HepG2 (cell line): Measurements from ENCODE around the gene TNP2. TPM values are rescaled to one million over a fixed set of nuclear protein-coding genes. Genes with fewer than 3 reads are reported as not detected.

Experiments
- AGO2 ChIP-seq: fragments of 200-400 bp; formaldehyde crosslinking; optimal IDR thresholded peaks from 2 replicates; pipeline ENCODE3; 2017; ENCODE audit warnings: mild to moderate bottlenecking, low read depth, low read length, moderate library complexity
- CC2D1A ChIP-seq: sonication (generic); formaldehyde crosslinking; IDR thresholded peaks from 2 replicates; pipeline ENCODE4 v1.8.1; 2023; ENCODE audit warnings: mild to moderate bottlenecking, missing genetic modification reagents
- ERF ChIP-seq: IDR thresholded peaks from 2 replicates; pipeline ENCODE4 v1.6.1; 2018; ENCODE audit warnings: missing biosample characterization, missing genetic modification reagents
- FOXA3 ChIP-seq: IDR thresholded peaks from 2 replicates; pipeline ENCODE4 v1.6.1; 2016; ENCODE audit warnings: missing genetic modification reagents, missing compliant biosample characterization
- HIVEP1 ChIP-seq: sonication (generic); formaldehyde crosslinking; IDR thresholded peaks from 2 replicates; pipeline ENCODE4 v1.4.0; 2020; ENCODE audit warnings: mild to moderate bottlenecking, missing genetic modification reagents
- HNRNPLL ChIP-seq: fragments of 200-400 bp; formaldehyde crosslinking; IDR thresholded peaks from 2 replicates; pipeline ENCODE4 v1.6.1; 2017; ENCODE audit warnings: mild to moderate bottlenecking, low read depth, low read length; ENCODE audit not compliant: poor library complexity, severe bottlenecking
- HOXA3 ChIP-seq: sonication (generic); formaldehyde crosslinking; IDR thresholded peaks from 2 replicates; pipeline ENCODE4 v1.5.0; 2020; ENCODE audit warnings: missing genetic modification reagents
- KDM5B ChIP-seq: sonication (generic); formaldehyde crosslinking; IDR thresholded peaks from 2 replicates; pipeline ENCODE4 v1.4.0; 2020; ENCODE audit warnings: missing genetic modification reagents, mild to moderate bottlenecking, borderline replicate concordance
- MXD3 ChIP-seq: IDR thresholded peaks from 2 replicates; pipeline ENCODE4 v1.6.1; 2016; ENCODE audit warnings: mild to moderate bottlenecking, missing biosample characterization, missing genetic modification reagents
- NR2F2 ChIP-seq: IDR thresholded peaks from 2 replicates; pipeline ENCODE4 v1.6.1; 2012; ENCODE audit warnings: low read depth, inconsistent platforms, borderline replicate concordance
- POLR2AphosphoS5 ChIP-seq: IDR thresholded peaks from 2 replicates; pipeline ENCODE4 v1.6.1; 2012; ENCODE audit warnings: low read depth, low read length
- POLR2G ChIP-seq: fragments of 200-400 bp; formaldehyde crosslinking; IDR thresholded peaks from 2 replicates; pipeline ENCODE4 v1.6.1; 2018; ENCODE audit warnings: mild to moderate bottlenecking, low read depth, low read length, moderate library complexity
- RBM22 ChIP-seq: fragments of 200-400 bp; formaldehyde crosslinking; optimal IDR thresholded peaks from 2 replicates; pipeline ENCODE3; 2017; ENCODE audit warnings: mild to moderate bottlenecking, low read length, moderate library complexity
- TOPORS ChIP-seq: sonication (generic); formaldehyde crosslinking; IDR thresholded peaks from 2 replicates; pipeline ENCODE4 v1.8.0; 2023; ENCODE audit warnings: mild to moderate bottlenecking, missing genetic modification reagents
- ZC3H13 ChIP-seq: sonication (generic); formaldehyde crosslinking; IDR thresholded peaks from 2 replicates; pipeline ENCODE4 v1.8.1; 2023; ENCODE audit warnings: mild to moderate bottlenecking, missing genetic modification reagents, moderate library complexity
- ZMYM3 ChIP-seq: sonication (generic); formaldehyde crosslinking; IDR thresholded peaks from 2 replicates; pipeline ENCODE4 v1.5.1; 2020; ENCODE audit warnings: mild to moderate bottlenecking, missing genetic modification reagents
- ZNF331 ChIP-seq: sonication (generic); formaldehyde crosslinking; IDR thresholded peaks from 2 replicates; pipeline ENCODE4 v1.4.0; 2020; ENCODE audit warnings: missing genetic modification reagents
- ZNF567 ChIP-seq: sonication (generic); formaldehyde crosslinking; IDR thresholded peaks from 2 replicates; pipeline ENCODE4 v1.8.1; 2023; ENCODE audit warnings: mild to moderate bottlenecking, missing genetic modification reagents, borderline replicate concordance
- ZNF782 ChIP-seq: sonication (generic); formaldehyde crosslinking; IDR thresholded peaks from 2 replicates; pipeline ENCODE4 v1.4.0; 2020; ENCODE audit warnings: missing genetic modification reagents, mild to moderate bottlenecking, borderline replicate concordance
- polyA plus RNA-seq, 8 experiments: library from polyadenylated mRNA; depleted of rRNA in 3 of 8; stranded (reverse) in 7 of 8; unstranded in 1 of 8; fragments of >200 nt; fragmentation: Illumina TruSeq in 4 of 8; extraction: Trizol in 4 of 8; gene quantifications; 2 replicates each; pipeline versions ENCODE4 v1.2.1 to v1.2.3, GENCODE V29; 2011 to 2016; ENCODE audit warnings: low read depth in 4 of 8, missing spikeins in 1 of 8, mixed read lengths in 1 of 8; ENCODE audit not compliant: insufficient read depth in 1 of 8
- total RNA-seq, 5 experiments: library from RNA; depleted of rRNA; stranded (reverse); fragments of >200 nt; fragmentation: Illumina TruSeq; extraction: Trizol; gene quantifications; 2 replicates each; pipeline ENCODE4 v1.2.3, GENCODE V29; 2016; ENCODE audit warnings: low read depth in 1 of 5
- TF ChIP-seq, protein P1 (sequence below): sonication (generic); formaldehyde crosslinking; IDR thresholded peaks from 2 replicates; pipeline ENCODE4 v1.4.0; 2020; ENCODE audit warnings: mild to moderate bottlenecking, missing genetic modification reagents
- TF ChIP-seq, protein P2 (sequence below): sonication (generic); formaldehyde crosslinking; IDR thresholded peaks from 2 replicates; pipeline ENCODE4 v1.5.1; 2020; ENCODE audit warnings: mild to moderate bottlenecking, missing genetic modification reagents, moderate library complexity
- TF ChIP-seq, protein P3 (sequence below): sonication (generic); formaldehyde crosslinking; IDR thresholded peaks from 2 replicates; pipeline ENCODE4 v1.4.0; 2020; ENCODE audit warnings: mild to moderate bottlenecking, missing genetic modification reagents

The TNP2 gene
- total and polyA plus RNA-seq, 2 of the 13 experiments (the other 11 are each of a cell fraction or from before 2014, with no cell fraction given) = not detected

GRCh38 chr16:11251525-11252481, 17.3 kb downstream of the TNP2 start (continued):
- 0 out of 2 replicates have a peak, but pooled peaks have one; percentile 7 for TF ChIP-seq ERF (CRISPR knock-in tag)
- peak; percentile 48; the same call in 1 of the 2 replicates for TF ChIP-seq HOXA3 (CRISPR knock-in tag)
- TF ChIP-seq, protein P1, sequence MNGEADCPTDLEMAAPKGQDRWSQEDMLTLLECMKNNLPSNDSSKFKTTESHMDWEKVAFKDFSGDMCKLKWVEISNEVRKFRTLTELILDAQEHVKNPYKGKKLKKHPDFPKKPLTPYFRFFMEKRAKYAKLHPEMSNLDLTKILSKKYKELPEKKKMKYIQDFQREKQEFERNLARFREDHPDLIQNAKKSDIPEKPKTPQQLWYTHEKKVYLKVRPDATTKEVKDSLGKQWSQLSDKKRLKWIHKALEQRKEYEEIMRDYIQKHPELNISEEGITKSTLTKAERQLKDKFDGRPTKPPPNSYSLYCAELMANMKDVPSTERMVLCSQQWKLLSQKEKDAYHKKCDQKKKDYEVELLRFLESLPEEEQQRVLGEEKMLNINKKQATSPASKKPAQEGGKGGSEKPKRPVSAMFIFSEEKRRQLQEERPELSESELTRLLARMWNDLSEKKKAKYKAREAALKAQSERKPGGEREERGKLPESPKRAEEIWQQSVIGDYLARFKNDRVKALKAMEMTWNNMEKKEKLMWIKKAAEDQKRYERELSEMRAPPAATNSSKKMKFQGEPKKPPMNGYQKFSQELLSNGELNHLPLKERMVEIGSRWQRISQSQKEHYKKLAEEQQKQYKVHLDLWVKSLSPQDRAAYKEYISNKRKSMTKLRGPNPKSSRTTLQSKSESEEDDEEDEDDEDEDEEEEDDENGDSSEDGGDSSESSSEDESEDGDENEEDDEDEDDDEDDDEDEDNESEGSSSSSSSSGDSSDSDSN (CRISPR knock-in tag) = 0 out of 2 replicates have a peak, but pooled peaks have one; percentile 10
- no peak for TF ChIP-seq TOPORS
- TF ChIP-seq ZMYM3 (CRISPR knock-in tag) = 0 out of 2 replicates have a peak, but pooled peaks have one; percentile 15
- peak; percentile 64 for TF ChIP-seq POLR2AphosphoS5
- no peak for TF ChIP-seq ZNF782 (CRISPR knock-in tag)
- 0 out of 2 replicates have a peak, but pooled peaks have one; percentile 20 for TF ChIP-seq ZNF331 (CRISPR knock-in tag)
- peak; percentile 51 for TF ChIP-seq RBM22
- TF ChIP-seq, protein P2, sequence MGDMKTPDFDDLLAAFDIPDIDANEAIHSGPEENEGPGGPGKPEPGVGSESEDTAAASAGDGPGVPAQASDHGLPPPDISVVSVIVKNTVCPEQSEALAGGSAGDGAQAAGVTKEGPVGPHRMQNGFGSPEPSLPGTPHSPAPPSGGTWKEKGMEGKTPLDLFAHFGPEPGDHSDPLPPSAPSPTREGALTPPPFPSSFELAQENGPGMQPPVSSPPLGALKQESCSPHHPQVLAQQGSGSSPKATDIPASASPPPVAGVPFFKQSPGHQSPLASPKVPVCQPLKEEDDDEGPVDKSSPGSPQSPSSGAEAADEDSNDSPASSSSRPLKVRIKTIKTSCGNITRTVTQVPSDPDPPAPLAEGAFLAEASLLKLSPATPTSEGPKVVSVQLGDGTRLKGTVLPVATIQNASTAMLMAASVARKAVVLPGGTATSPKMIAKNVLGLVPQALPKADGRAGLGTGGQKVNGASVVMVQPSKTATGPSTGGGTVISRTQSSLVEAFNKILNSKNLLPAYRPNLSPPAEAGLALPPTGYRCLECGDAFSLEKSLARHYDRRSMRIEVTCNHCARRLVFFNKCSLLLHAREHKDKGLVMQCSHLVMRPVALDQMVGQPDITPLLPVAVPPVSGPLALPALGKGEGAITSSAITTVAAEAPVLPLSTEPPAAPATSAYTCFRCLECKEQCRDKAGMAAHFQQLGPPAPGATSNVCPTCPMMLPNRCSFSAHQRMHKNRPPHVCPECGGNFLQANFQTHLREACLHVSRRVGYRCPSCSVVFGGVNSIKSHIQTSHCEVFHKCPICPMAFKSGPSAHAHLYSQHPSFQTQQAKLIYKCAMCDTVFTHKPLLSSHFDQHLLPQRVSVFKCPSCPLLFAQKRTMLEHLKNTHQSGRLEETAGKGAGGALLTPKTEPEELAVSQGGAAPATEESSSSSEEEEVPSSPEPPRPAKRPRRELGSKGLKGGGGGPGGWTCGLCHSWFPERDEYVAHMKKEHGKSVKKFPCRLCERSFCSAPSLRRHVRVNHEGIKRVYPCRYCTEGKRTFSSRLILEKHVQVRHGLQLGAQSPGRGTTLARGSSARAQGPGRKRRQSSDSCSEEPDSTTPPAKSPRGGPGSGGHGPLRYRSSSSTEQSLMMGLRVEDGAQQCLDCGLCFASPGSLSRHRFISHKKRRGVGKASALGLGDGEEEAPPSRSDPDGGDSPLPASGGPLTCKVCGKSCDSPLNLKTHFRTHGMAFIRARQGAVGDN (CRISPR knock-in tag) = peak; percentile 62
- no peak for TF ChIP-seq CC2D1A (CRISPR knock-in tag)
- peak; percentile 96 for TF ChIP-seq AGO2
- TF ChIP-seq MXD3 (CRISPR knock-in tag) = 0 out of 2 replicates have a peak, but pooled peaks have one; percentile 44
- TF ChIP-seq KDM5B (CRISPR knock-in tag) = peak; percentile 70; the same call in 1 of the 2 replicates
- TF ChIP-seq POLR2G = peak; percentile 62
- peak; percentile 95; the same call in 1 of the 2 replicates for TF ChIP-seq ZC3H13
- 0 out of 2 replicates have a peak, but pooled peaks have one; percentile 14 for TF ChIP-seq FOXA3
- TF ChIP-seq NR2F2 = peak; percentile 14; the same call in 1 of the 2 replicates
- TF ChIP-seq ZNF567 (CRISPR knock-in tag) = no peak
- no peak for TF ChIP-seq HNRNPLL
- TF ChIP-seq, protein P3, sequence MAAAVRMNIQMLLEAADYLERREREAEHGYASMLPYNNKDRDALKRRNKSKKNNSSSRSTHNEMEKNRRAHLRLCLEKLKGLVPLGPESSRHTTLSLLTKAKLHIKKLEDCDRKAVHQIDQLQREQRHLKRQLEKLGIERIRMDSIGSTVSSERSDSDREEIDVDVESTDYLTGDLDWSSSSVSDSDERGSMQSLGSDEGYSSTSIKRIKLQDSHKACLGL = peak; percentile 37; the same call in 1 of the 2 replicates
- TF ChIP-seq HIVEP1 (CRISPR knock-in tag) = 0 out of 2 replicates have a peak, but pooled peaks have one; percentile 44
